ENCODE data around the gene AMIGO3.

The AMIGO3 gene

GRCh38 chr3:49747792-49748480, 28.5 kb upstream of the AMIGO3 start:
- TF ChIP-seq TAF1 (IDR thresholded peaks at IDR 0.05; ENCODE audit: low read depth) (no peak), EGR1 (IDR thresholded peaks at IDR 0.05) (no peak), REST (IDR thresholded peaks at IDR 0.05; ENCODE audit: low read depth) (no peak), NFIC (IDR thresholded peaks at IDR 0.05) (no peak), TCF12 (IDR thresholded peaks at IDR 0.05; ENCODE audit: low read depth) (no peak), USF1 (IDR thresholded peaks at IDR 0.05) (no peak), FOXM1 (IDR thresholded peaks at IDR 0.05; ENCODE audit: borderline replicate concordance, low read depth) (no peak), TEAD4 (IDR thresholded peaks at IDR 0.05) (no peak), RAD21 (IDR thresholded peaks at IDR 0.05; ENCODE audit: low read depth) (no peak), MAX (IDR thresholded peaks at IDR 0.05) (no peak), ZBTB7A (IDR thresholded peaks at IDR 0.05; ENCODE audit: low read depth) (no peak)

DNA sequence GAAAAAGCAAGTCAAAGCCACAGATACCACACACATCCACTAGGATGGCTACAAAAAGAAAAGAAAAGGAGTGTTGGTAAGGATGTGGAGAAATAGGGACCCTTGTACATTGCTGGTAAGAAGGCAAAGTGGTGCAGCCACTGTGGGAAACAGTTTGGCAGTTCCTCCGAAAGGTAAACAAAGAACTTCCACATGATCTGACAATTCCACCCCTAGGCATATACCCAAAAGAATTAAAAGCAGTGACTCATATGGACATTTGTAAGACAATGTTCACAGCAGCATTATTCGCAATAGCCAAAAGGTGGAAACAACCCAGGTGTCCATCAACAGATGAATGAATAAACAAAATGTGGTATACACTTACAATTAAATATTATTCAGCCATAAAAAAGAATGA, 26.5 kb upstream of the AMIGO3 start:
- TF ChIP-seq TAF1 (IDR thresholded peaks at IDR 0.05; ENCODE audit: low read depth) (no peak), TCF12 (IDR thresholded peaks at IDR 0.05; ENCODE audit: low read depth) (no peak), NFIC (IDR thresholded peaks at IDR 0.05) (peak; percentile 27; the same call in 1 of the 2 replicates)

DNA sequence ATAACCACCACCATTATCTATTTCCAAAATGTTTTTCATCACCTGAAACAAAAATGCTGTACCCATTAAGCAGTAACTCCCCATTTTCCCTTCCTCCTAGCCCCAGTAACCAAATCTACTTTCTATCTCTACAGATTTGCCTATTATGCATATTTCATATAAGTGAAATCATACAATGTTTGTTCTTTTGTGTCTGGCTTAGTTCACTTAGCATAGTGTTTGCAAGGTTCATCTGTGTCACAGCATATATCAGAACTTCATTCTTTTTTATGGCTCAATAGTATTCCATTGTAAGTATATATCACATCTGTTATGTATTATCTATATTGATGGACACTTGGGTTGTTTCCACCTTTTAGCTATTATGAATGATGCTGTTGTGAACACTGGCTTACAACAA, 20.9 kb upstream of the AMIGO3 start:
- TF ChIP-seq TEAD4 (IDR thresholded peaks at IDR 0.05) (no peak), EP300 (IDR thresholded peaks at IDR 0.05; ENCODE audit: borderline replicate concordance) (no peak), REST (IDR thresholded peaks at IDR 0.05; ENCODE audit: low read depth) (no peak), USF1 (IDR thresholded peaks at IDR 0.05) (no peak), ZBTB7A (IDR thresholded peaks at IDR 0.05; ENCODE audit: low read depth) (no peak), TCF12 (IDR thresholded peaks at IDR 0.05; ENCODE audit: low read depth) (no peak), TAF1 (IDR thresholded peaks at IDR 0.05; ENCODE audit: low read depth) (no peak), FOXM1 (IDR thresholded peaks at IDR 0.05; ENCODE audit: borderline replicate concordance, low read depth) (no peak)

DNA sequence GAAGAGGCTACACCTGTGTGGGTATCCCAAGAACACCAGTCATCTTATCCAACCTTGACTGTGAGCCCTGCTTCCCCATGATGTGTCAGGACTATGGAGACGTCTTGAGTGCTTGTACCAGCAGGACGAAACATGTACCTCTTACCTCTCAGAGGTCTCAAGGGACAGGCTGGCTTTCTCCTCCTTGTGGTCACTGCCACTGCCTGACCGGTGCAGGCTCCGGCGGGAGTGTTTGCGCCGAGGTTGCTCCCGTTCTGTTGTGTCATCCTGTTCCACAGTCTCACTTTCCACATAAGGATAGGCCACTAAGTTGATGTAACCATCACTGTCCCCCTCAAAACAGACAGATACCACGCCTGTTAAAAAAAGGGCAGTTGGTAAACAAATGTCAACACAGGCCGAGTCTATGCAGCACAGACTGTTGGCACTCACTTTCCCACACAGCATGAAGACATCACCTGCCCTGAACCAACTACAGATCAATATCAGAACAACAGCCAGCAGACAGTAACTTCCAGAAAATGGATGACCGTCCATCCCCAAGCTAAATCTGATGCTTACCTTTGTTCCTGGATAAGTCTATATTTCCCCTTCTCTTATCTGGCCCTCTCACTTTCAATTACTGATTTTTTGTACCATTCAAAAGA, 18.7 kb upstream of the AMIGO3 start:
- TF ChIP-seq YY1 (IDR thresholded peaks at IDR 0.05; ENCODE audit: low read depth) (no peak), TCF12 (IDR thresholded peaks at IDR 0.05; ENCODE audit: low read depth) (no peak), CREB1 (IDR thresholded peaks at IDR 0.05; ENCODE audit: low read depth) (no peak), EGR1 (IDR thresholded peaks at IDR 0.05) (no peak), CEBPB (IDR thresholded peaks at IDR 0.05) (no peak), TEAD4 (IDR thresholded peaks at IDR 0.05) (no peak), USF1 (IDR thresholded peaks at IDR 0.05) (no peak), ZBTB7A (IDR thresholded peaks at IDR 0.05; ENCODE audit: low read depth) (no peak), FOXM1 (IDR thresholded peaks at IDR 0.05; ENCODE audit: borderline replicate concordance, low read depth) (no peak), TAF1 (IDR thresholded peaks at IDR 0.05; ENCODE audit: low read depth) (no peak), EP300 (IDR thresholded peaks at IDR 0.05; ENCODE audit: borderline replicate concordance) (no peak), MAX (IDR thresholded peaks at IDR 0.05) (no peak)

DNA sequence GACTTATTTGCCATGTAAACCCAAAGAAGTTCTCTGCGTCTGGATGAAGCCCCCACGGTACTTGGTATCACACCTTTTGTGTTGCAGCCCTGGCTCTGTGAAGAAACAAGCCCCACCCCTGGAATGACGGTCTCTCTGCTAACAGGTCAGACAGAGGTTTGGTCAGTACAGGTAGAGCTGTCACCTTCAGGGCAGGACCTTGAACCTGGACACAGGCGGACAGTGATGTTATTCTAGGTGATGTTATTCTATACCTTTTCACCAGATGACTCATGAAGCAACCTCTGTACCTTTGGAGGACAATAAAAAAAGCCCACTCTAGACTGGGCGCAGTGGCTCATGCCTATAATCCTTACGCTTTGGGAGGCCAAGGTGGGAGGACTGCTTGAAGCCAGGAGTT, 15.3 kb upstream of the AMIGO3 start:
- TF ChIP-seq TAF1 (IDR thresholded peaks at IDR 0.05; ENCODE audit: low read depth) (no peak), EGR1 (IDR thresholded peaks at IDR 0.05) (no peak), ZBTB7A (IDR thresholded peaks at IDR 0.05; ENCODE audit: low read depth) (no peak)

DNA sequence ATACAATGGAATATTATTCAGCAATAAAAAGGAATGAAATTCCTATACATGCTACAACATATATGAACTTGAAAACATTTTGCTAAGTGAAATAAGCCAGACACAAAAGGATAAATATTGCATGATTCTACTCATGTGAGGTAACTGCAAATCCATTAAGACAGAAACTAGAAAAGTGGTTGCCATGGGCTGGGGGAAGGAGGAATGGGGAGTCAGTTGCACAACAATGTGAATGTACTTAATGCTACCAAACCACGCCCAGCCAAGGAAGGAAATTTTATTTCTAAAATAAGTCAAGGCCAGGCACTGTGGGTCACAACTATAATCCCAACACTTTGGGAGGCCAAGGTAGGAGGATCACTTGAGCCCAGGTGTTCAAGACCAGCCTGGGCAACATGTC, 14.1 kb upstream of the AMIGO3 start:
- TF ChIP-seq TCF12 (IDR thresholded peaks at IDR 0.05; ENCODE audit: low read depth) (no peak), USF1 (IDR thresholded peaks at IDR 0.05) (no peak), YY1 (IDR thresholded peaks at IDR 0.05; ENCODE audit: low read depth) (no peak), NFIC (IDR thresholded peaks at IDR 0.05) (no peak), MAX (IDR thresholded peaks at IDR 0.05) (no peak), EGR1 (IDR thresholded peaks at IDR 0.05) (no peak), FOXM1 (IDR thresholded peaks at IDR 0.05; ENCODE audit: borderline replicate concordance, low read depth) (no peak)

Measured in Ishikawa (cell line).